Calu3 (cell line): Measurements from ENCODE around the gene KCNG4. TPM values are rescaled to one million over a fixed set of nuclear protein-coding genes. Genes with fewer than 3 reads are reported as not detected.

Experiments used
- BruUV-seq: library from RNA; stranded (reverse); fragments of 400-500 nt; replicated peaks from 2 replicates; lab custom pipeline; 2021; lab: Mats Ljungman, UMichigan
- CTCF ChIA-PET: fragments of 300-600 bp; sonication (Branson Sonifier 250); formaldehyde crosslinking; loops from one replicate; lab custom pipeline; 2022; ENCODE audit warnings: antibody characterized with exemption; lab: Charles Lee
- DNase-seq: peaks from one replicate; pipeline ENCODE4 v3.0.0; 2022
- H3K27ac Mint-ChIP-seq: one replicate; pipeline ENCODE4 v1.8.0; 2022; ENCODE audit warnings: mixed read lengths; ENCODE audit not compliant: unreplicated experiment
- H3K27me3 Mint-ChIP-seq: one replicate; pipeline ENCODE4 v1.8.0; 2022; ENCODE audit warnings: mixed read lengths; ENCODE audit not compliant: unreplicated experiment
- H3K36me3 Mint-ChIP-seq: one replicate; pipeline ENCODE4 v1.8.0; 2022; ENCODE audit warnings: mild to moderate bottlenecking, moderate library complexity, mixed read lengths; ENCODE audit not compliant: insufficient read depth, unreplicated experiment
- H3K4me1 Mint-ChIP-seq: one replicate; pipeline ENCODE4 v1.8.0; 2022; ENCODE audit warnings: mild to moderate bottlenecking, low read depth, mixed read lengths; ENCODE audit not compliant: unreplicated experiment
- H3K4me3 Mint-ChIP-seq: one replicate; pipeline ENCODE4 v1.8.0; 2022; ENCODE audit warnings: mild to moderate bottlenecking, low read depth, moderate library complexity, mixed read lengths; ENCODE audit not compliant: unreplicated experiment
- H3K9me3 Mint-ChIP-seq: one replicate; pipeline ENCODE4 v1.8.0; 2022; ENCODE audit warnings: low read depth, mixed read lengths; ENCODE audit not compliant: unreplicated experiment
- intact Hi-C: fragments of 100-400 bp; cut with micrococcal nuclease; formaldehyde crosslinking; loops from one replicate; pipeline ENCODE4 v1.10.0; 2022; ENCODE audit not compliant: unreplicated experiment
- total RNA-seq: library from RNA; stranded (reverse); gene quantifications from 2 replicates; pipeline ENCODE4 v1.2.3, GENCODE V29; 2022
- TF ChIP-seq, protein P1 (sequence below): fragments of 200-600 bp; IDR thresholded peaks from one replicate; pipeline ENCODE4 v1.8.0; 2022; ENCODE audit warnings: antibody characterized with exemption; ENCODE audit not compliant: unreplicated experiment

Gene KCNG4
- total RNA-seq, 1 experiment from 2014 or later, result not detected

DNA sequence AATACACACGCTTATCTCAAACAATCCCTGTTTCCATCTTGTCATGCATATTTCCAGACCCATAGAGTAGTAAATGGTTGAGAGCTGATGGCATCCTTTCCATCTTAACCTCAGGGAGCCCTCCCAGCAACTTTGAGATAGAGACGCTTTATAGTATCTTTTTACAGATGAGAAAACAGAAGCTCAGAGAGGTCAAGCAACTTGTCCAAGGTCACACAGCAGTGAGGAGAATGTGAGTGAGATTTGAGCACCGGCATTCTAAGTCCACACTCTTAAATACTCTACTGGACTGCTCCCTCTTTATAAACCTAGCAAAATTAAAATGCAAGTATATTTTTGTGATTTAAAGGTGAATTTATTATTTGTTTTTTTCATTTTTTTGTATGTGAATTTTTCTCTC is 19.9 kb upstream of the KCNG4 start:
- CTCF ChIA-PET, result interaction anchor here (0.7 kb wide), 1 partner anchor 333 kb away, joined by 5 read pairs; no protein-coding TSS in a partner anchor
- intact Hi-C loops, result no loop called here
- TF ChIP-seq, protein P1, sequence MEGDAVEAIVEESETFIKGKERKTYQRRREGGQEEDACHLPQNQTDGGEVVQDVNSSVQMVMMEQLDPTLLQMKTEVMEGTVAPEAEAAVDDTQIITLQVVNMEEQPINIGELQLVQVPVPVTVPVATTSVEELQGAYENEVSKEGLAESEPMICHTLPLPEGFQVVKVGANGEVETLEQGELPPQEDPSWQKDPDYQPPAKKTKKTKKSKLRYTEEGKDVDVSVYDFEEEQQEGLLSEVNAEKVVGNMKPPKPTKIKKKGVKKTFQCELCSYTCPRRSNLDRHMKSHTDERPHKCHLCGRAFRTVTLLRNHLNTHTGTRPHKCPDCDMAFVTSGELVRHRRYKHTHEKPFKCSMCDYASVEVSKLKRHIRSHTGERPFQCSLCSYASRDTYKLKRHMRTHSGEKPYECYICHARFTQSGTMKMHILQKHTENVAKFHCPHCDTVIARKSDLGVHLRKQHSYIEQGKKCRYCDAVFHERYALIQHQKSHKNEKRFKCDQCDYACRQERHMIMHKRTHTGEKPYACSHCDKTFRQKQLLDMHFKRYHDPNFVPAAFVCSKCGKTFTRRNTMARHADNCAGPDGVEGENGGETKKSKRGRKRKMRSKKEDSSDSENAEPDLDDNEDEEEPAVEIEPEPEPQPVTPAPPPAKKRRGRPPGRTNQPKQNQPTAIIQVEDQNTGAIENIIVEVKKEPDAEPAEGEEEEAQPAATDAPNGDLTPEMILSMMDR, result no peak
- Mint-ChIP-seq H3K9me3 (no peaks in the 10 kb centered on the region), H3K36me3 (no peaks in the 10 kb centered on the region), H3K4me3 (no peak overlapping the region), H3K27me3 (peaks cover 90% of the 10 kb centered on the region), H3K4me1 (no peaks in the 10 kb centered on the region), H3K27ac (no peak overlapping the region)
- no TSS peak for BruUV-seq
- no peak for DNase-seq

DNA sequence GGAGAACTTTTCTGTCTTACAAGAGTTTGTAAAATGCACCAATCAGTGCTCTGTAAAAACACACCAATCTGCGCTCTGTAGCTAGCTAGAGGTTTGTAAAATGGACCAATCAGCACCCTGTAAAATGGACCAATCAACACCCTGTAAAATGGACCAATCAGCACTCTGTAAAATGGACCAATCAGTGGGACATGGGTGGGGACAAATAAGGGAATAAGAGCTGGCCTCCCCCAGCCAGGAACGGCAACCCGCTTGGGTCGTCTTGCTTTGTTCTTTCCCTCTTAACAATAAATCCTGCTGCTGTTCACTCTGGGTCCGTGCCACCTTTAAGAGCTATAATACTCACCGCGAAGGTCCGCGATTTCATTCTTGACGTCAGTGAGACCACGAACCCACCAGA is 18.5 kb upstream of the KCNG4 start:
- Mint-ChIP-seq H3K4me1 (no peaks in the 10 kb centered on the region), H3K4me3 (no peak overlapping the region), H3K27me3 (peaks cover 87% of the 10 kb centered on the region), H3K27ac (no peak overlapping the region), H3K36me3 (no peaks in the 10 kb centered on the region), H3K9me3 (no peaks in the 10 kb centered on the region)
- no TSS peak for BruUV-seq
- intact Hi-C loops, result no loop called here
- TF ChIP-seq, protein P1, result no peak
- DNase-seq, result no peak
- CTCF ChIA-PET, result no interaction called here

- H3K27ac Mint-ChIP-seq, result no peak overlapping the region
- no peak for DNase-seq
- no peaks in the 10 kb centered on the region for H3K36me3 Mint-ChIP-seq
- TF ChIP-seq, protein P1, result no peak
- intact Hi-C loops, result no loop called here
- no peaks in the 10 kb centered on the region for H3K4me1 Mint-ChIP-seq
- no peak overlapping the region for H3K4me3 Mint-ChIP-seq
- H3K9me3 Mint-ChIP-seq, result no peaks in the 10 kb centered on the region
- peaks cover 93% of the 10 kb centered on the region for H3K27me3 Mint-ChIP-seq
- BruUV-seq, result no TSS peak
- CTCF ChIA-PET, result no interaction called here
Measured at GRCh38 chr16:84255050-84255810, 15.4 kb upstream of the KCNG4 start.

DNA sequence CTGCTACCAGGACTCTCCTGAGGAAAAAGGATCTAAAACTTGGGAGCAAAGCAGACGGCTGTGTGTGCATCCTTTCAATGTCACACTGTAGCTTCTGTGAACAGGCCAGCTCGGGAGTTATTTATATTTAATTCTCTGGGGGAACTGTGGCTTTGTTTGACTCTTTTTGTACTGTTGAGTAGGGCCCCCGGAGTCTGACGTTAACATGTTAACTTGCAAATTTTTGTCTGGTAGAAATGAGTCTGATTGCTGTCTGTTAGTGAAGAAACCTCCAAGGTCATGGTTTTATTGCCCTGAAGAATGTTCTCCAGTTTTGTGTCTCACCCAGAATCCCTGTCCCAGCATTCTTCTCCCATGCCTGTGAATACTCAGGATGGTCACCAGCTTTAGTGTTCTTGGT is 14.2 kb upstream of the KCNG4 start:
- H3K36me3 Mint-ChIP-seq, result no peaks in the 10 kb centered on the region
- no peak overlapping the region for H3K27ac Mint-ChIP-seq
- H3K4me1 Mint-ChIP-seq, result no peaks in the 10 kb centered on the region
- H3K4me3 Mint-ChIP-seq, result no peak overlapping the region
- H3K9me3 Mint-ChIP-seq, result no peaks in the 10 kb centered on the region
- DNase-seq, result no peak
- CTCF ChIA-PET, result no interaction called here
- intact Hi-C loops, result no loop called here
- no TSS peak for BruUV-seq
- TF ChIP-seq, protein P1, result no peak
- H3K27me3 Mint-ChIP-seq, result peaks cover 96% of the 10 kb centered on the region
